H1 (cell line): ENCODE data around the gene SSR1. TPM values are rescaled to one million over a fixed set of nuclear protein-coding genes. Genes with fewer than 3 reads are reported as not detected.

Experiments used
- CTCF ChIA-PET: fragments of 300-600 bp; sonication (Branson Sonifier 250); formaldehyde crosslinking; loops from one replicate; lab custom pipeline; 2021; ENCODE audit not compliant: partially characterized antibody; lab: Charles Lee
- POLR2A ChIA-PET: fragments of 300-600 bp; sonication (Branson Sonifier 250); formaldehyde crosslinking; loops from one replicate; lab custom pipeline; 2021; ENCODE audit warnings: inconsistent platforms; ENCODE audit not compliant: partially characterized antibody; lab: Charles Lee
- DNase-seq, 2 experiments: peaks; one replicate each; pipeline versions ENCODE4 v3.0.0 to v3.0.0-alpha.2; 2010 to 2022; ENCODE audit warnings: low spot score in 2 of 2, low read depth in 1 of 2, mixed read lengths in 1 of 2
- FAIRE-seq: peaks from 2 replicates; lab custom pipeline; 2011; peaks lifted over from hg19 to GRCh38; lab: Jason Lieb, UNC
- H2AFZ ChIP-seq: 2 replicates; pipeline ENCODE4 v1.8.1; 2012; ENCODE audit warnings: low read length, inconsistent platforms
- H2AK5ac ChIP-seq: 2 replicates; pipeline ENCODE4 v1.6.1; 2013; ENCODE audit warnings: low read depth, low read length
- H2BK120ac ChIP-seq: replicated peaks from 2 replicates; pipeline ENCODE3; 2013; ENCODE audit warnings: low read depth, low read length, inconsistent platforms
- H2BK12ac ChIP-seq: 2 replicates; pipeline ENCODE4 v1.6.1; 2013; ENCODE audit warnings: low read depth, low read length
- H2BK15ac ChIP-seq: 2 replicates; pipeline ENCODE4 v1.6.1; 2013; ENCODE audit warnings: low read length
- H2BK20ac ChIP-seq: 2 replicates; pipeline ENCODE4 v1.6.1; 2013; ENCODE audit warnings: low read length
- H2BK5ac ChIP-seq: 2 replicates; pipeline ENCODE4 v1.6.1; 2013; ENCODE audit warnings: low read depth, low read length
- H3K14ac ChIP-seq: 2 replicates; pipeline ENCODE4 v1.6.1; 2013; ENCODE audit warnings: inconsistent platforms; ENCODE audit not compliant: insufficient read length
- H3K18ac ChIP-seq: 2 replicates; pipeline ENCODE4 v1.6.1; 2013; ENCODE audit warnings: low read length; ENCODE audit errors: extremely low read depth
- H3K23ac ChIP-seq: 2 replicates; pipeline ENCODE4 v1.6.1; 2013; ENCODE audit warnings: inconsistent platforms; ENCODE audit not compliant: insufficient read length
- H3K23me2 ChIP-seq: 2 replicates; pipeline ENCODE4 v1.6.1; 2013; ENCODE audit warnings: low read depth, low read length
- H3K27ac ChIP-seq: 2 replicates; pipeline ENCODE4 v1.6.1; 2011; ENCODE audit warnings: low read depth, low read length, inconsistent platforms
- H3K27me3 ChIP-seq, 4 experiments: replicated peaks in 1 of 4; 1 replicate in 1 of 4; 2 replicates in 3 of 4; pipeline versions ENCODE4 v1.6.1 to v1.8.1; 2011 to 2013; ENCODE audit warnings: low read length in 3 of 4, mild to moderate bottlenecking in 3 of 4, inconsistent platforms in 2 of 4, mixed read lengths in 2 of 4, moderate library complexity in 1 of 4; ENCODE audit not compliant: control insufficient read depth in 3 of 4, insufficient read depth in 3 of 4; ENCODE audit errors: extremely low read depth in 1 of 4
- H3K36me3 ChIP-seq, 4 experiments: 2 replicates each; pipeline versions ENCODE4 v1.6.1 to v1.8.1; 2011 to 2013; ENCODE audit warnings: mild to moderate bottlenecking in 4 of 4, low read length in 3 of 4, moderate library complexity in 2 of 4, control low read depth in 1 of 4, inconsistent platforms in 1 of 4; ENCODE audit not compliant: insufficient read depth in 4 of 4, control insufficient read depth in 2 of 4
- H3K4ac ChIP-seq: replicated peaks from 2 replicates; pipeline ENCODE3; 2013; ENCODE audit warnings: low read length, low read depth, mixed read lengths, inconsistent platforms; ENCODE audit not compliant: insufficient read length
- H3K4me1 ChIP-seq, 4 experiments: replicated peaks in 1 of 4; 1 replicate in 1 of 4; 2 replicates in 3 of 4; pipeline versions ENCODE4 v1.6.1 to v1.8.1; 2011 to 2013; ENCODE audit warnings: low read length in 3 of 4, inconsistent platforms in 2 of 4, mixed read lengths in 1 of 4; ENCODE audit not compliant: insufficient read depth in 4 of 4, control insufficient read depth in 3 of 4
- H3K4me2 ChIP-seq, 2 experiments: 2 replicates each; pipeline versions ENCODE4 v1.6.1 to v1.8.1; 2011 to 2013; ENCODE audit warnings: low read depth in 2 of 2, low read length in 2 of 2, control low read depth in 1 of 2, inconsistent platforms in 1 of 2, mild to moderate bottlenecking in 1 of 2; ENCODE audit not compliant: insufficient read depth in 1 of 2
- H3K4me3 ChIP-seq, 4 experiments: fragments of 200-600, 300-600 bp in 1 of 4; sonication (generic), shearing (Covaris generic), sonication (Bioruptor Twin) in 1 of 4; 2 replicates each; pipeline versions ENCODE4 v1.5.1 to v1.8.1; 2011 to 2016; ENCODE audit warnings: low read length in 4 of 4, low read depth in 3 of 4, control low read depth in 2 of 4, inconsistent platforms in 2 of 4, mild to moderate bottlenecking in 2 of 4, mixed read lengths in 1 of 4, moderate library complexity in 1 of 4; ENCODE audit not compliant: insufficient read depth in 2 of 4; ENCODE audit errors: extremely low read depth in 1 of 4
- H3K56ac ChIP-seq: replicated peaks from 2 replicates; pipeline ENCODE3; 2013; ENCODE audit warnings: low read depth, mild to moderate bottlenecking, mixed read lengths, low read length, inconsistent platforms; ENCODE audit not compliant: insufficient read length
- H3K79me1 ChIP-seq: 2 replicates; pipeline ENCODE4 v1.6.1; 2013; ENCODE audit warnings: low read depth, low read length, control low read depth
- H3K79me2 ChIP-seq, 2 experiments: 2 replicates each; pipeline versions ENCODE4 v1.6.1 to v1.8.1; 2012 to 2013; ENCODE audit warnings: low read length in 2 of 2, mild to moderate bottlenecking in 2 of 2, inconsistent platforms in 1 of 2; ENCODE audit not compliant: insufficient read depth in 2 of 2, control insufficient read depth in 1 of 2
- H3K9ac ChIP-seq, 4 experiments: replicated peaks in 1 of 4; 1 replicate in 1 of 4; 2 replicates in 3 of 4; pipeline versions ENCODE4 v1.6.1 to v1.8.1; 2011 to 2013; ENCODE audit warnings: low read depth in 3 of 4, low read length in 3 of 4, control low read depth in 2 of 4, mild to moderate bottlenecking in 2 of 4, moderate library complexity in 2 of 4, inconsistent platforms in 1 of 4; ENCODE audit errors: extremely low read depth in 1 of 4
- H3K9me3 ChIP-seq, 2 experiments: 2 replicates each; pipeline versions ENCODE4 v1.6.1 to v1.8.1; 2012 to 2013; ENCODE audit warnings: mild to moderate bottlenecking in 2 of 2, moderate library complexity in 2 of 2, control low read depth in 1 of 2, inconsistent platforms in 1 of 2, low read depth in 1 of 2, low read length in 1 of 2, mixed read lengths in 1 of 2; ENCODE audit not compliant: insufficient read depth in 2 of 2
- H4K20me1 ChIP-seq, 2 experiments: replicated peaks in 1 of 2; 2 replicates each; pipeline versions ENCODE3 to v1.8.1; 2011 to 2013; ENCODE audit warnings: inconsistent platforms in 2 of 2, low read length in 2 of 2, mild to moderate bottlenecking in 1 of 2; ENCODE audit not compliant: insufficient read depth in 2 of 2, control insufficient read depth in 1 of 2
- H4K5ac ChIP-seq: 2 replicates; pipeline ENCODE4 v1.6.1; 2013; ENCODE audit warnings: low read length, low read depth, mixed read lengths, inconsistent platforms; ENCODE audit not compliant: insufficient read length
- H4K8ac ChIP-seq: 2 replicates; pipeline ENCODE4 v1.8.0; 2013; ENCODE audit warnings: mild to moderate bottlenecking, moderate library complexity, low read length, inconsistent platforms; ENCODE audit not compliant: insufficient read depth; ENCODE audit errors: extremely low read depth
- H4K91ac ChIP-seq: replicated peaks from 2 replicates; pipeline ENCODE3; 2013; ENCODE audit warnings: low read length, mixed read lengths, inconsistent platforms; ENCODE audit not compliant: insufficient read length
- ATF2 ChIP-seq: IDR thresholded peaks from 2 replicates; pipeline ENCODE4 v1.6.1; 2012; ENCODE audit warnings: low read length, inconsistent platforms
- BCL11A ChIP-seq, 2 experiments: IDR thresholded peaks; one replicate each; pipeline ENCODE4 v1.6.1; 2011; ENCODE audit warnings: low read depth in 2 of 2, low read length in 2 of 2, mild to moderate bottlenecking in 2 of 2
- CBX5 ChIP-seq: fragments of 300-800, 300-1000 bp; sonication (generic); IDR thresholded peaks from 2 replicates; pipeline ENCODE4 v1.7.1; 2016; ENCODE audit warnings: antibody characterized with exemption, low read length, low read depth
- CHD2 ChIP-seq: IDR thresholded peaks from 2 replicates; pipeline ENCODE4 v1.6.1; 2012; ENCODE audit warnings: low read length, improper control_type of control experiment
- CREB1 ChIP-seq: IDR thresholded peaks from 2 replicates; pipeline ENCODE4 v1.6.1; 2012; ENCODE audit warnings: inconsistent platforms
- HDAC2 ChIP-seq, 2 experiments: fragments of 300-600 bp in 1 of 2; sonication (generic) in 1 of 2; IDR thresholded peaks; 2 replicates each; pipeline ENCODE4 v1.6.1; 2011 to 2012; ENCODE audit warnings: low read depth in 2 of 2, low read length in 2 of 2, mild to moderate bottlenecking in 2 of 2, moderate library complexity in 2 of 2, borderline replicate concordance in 1 of 2, inconsistent platforms in 1 of 2
- SIN3A ChIP-seq, 2 experiments: IDR thresholded peaks in 1 of 2; conservative IDR thresholded peaks in 1 of 2; 2 replicates each; pipeline ENCODE4 v1.6.1; 2011 to 2012; ENCODE audit warnings: low read length in 2 of 2, improper control_type of control experiment in 1 of 2, low read depth in 1 of 2, mild to moderate bottlenecking in 1 of 2
- SIRT6 ChIP-seq: IDR thresholded peaks from one replicate; pipeline ENCODE4 v1.7.1; 2012; ENCODE audit warnings: low read length, inconsistent platforms
- TAF7 ChIP-seq: optimal IDR thresholded peaks from 2 replicates; pipeline ENCODE3; 2011; ENCODE audit warnings: low read depth, mild to moderate bottlenecking, inconsistent platforms, low read length, moderate library complexity, borderline replicate concordance
- WGBS, 2 experiments: shearing (Covaris generic) in 1 of 2; methylation state at CpG; one replicate each; pipeline versions ENCODE4 v1.1.6 to v1.1.7; 2013 to 2015; ENCODE audit warnings: low lambda C conversion rate in 2 of 2, mixed read lengths in 2 of 2, inconsistent platforms in 1 of 2, low coverage in 1 of 2, missing lambda C conversion rate in 1 of 2; ENCODE audit not compliant: insufficient replicate concordance in 2 of 2, insufficient coverage in 1 of 2, insufficient read length in 1 of 2; ENCODE audit errors: extremely low coverage in 1 of 2, missing lambda C conversion rate in 1 of 2; 5-methylcytosine and 5-hydroxymethylcytosine counted together
- polyA plus RNA-seq, 7 experiments: library from polyadenylated mRNA; depleted of rRNA in 3 of 7; stranded (reverse) in 5 of 7; unstranded in 2 of 7; fragments of >200 nt in 5 of 7; fragments of 200-250 nt in 2 of 7; gene quantifications; 1 replicate in 5 of 7; 2 replicates in 1 of 7; 4 replicates in 1 of 7; pipeline versions ENCODE4 v1.2.1 to v1.2.3, GENCODE V29; 2011 to 2013; ENCODE audit warnings: missing spikeins in 2 of 7, mixed read lengths in 2 of 7
- total RNA-seq: library from RNA; stranded (reverse); fragmentation: NEBNext Ultra II Directional; extraction: Animal tissue kit (Norgen Biotek cat#: 25700); gene quantifications from 2 replicates; pipeline ENCODE4 v1.2.1, GENCODE V29; 2021
- TF ChIP-seq, protein P1 (sequence below), 3 experiments: IDR thresholded peaks; 1 replicate in 2 of 3; 2 replicates in 1 of 3; pipeline versions ENCODE4 v1.5.1 to v1.6.1; 2011; ENCODE audit warnings: low read length in 3 of 3, mild to moderate bottlenecking in 3 of 3, inconsistent platforms in 2 of 3, low read depth in 1 of 3, moderate library complexity in 1 of 3; ENCODE audit not compliant: insufficient read depth in 1 of 3; ENCODE audit errors: control extremely low read depth in 1 of 3

Gene SSR1
- total and polyA plus RNA-seq, 2 of the 8 experiments (the other 6 are each of a cell fraction or from before 2014, with no cell fraction given) = 26.6 to 117 TPM

DNA sequence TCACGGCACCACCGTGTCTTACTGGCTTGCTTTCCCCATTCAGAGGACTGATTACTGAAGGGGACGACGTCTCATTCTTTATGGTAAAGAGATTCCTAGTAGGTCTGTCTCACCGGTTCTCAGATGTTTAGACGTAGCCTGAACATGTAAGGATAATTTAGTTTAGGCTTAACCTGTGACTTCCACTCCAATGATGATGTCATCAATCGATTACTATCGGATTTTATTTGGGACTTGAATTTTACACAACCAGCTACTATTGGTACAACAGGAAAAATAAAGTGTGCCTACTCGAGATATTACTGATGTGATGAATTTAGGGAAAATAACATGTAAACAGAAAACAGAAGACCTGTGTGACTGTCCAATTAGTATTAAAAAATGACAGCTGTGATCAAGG, 4.5 kb upstream of the SSR1 start:
- Histone ChIP-seq H3K4ac (no peak overlapping the region), H2AK5ac (no peak overlapping the region), H3K9me3 (no peaks in the 10 kb centered on the region), H3K4me1 (no peaks in the 10 kb centered on the region; a peak in 1 of 7 replicates), H3K79me2 (no peaks in the 10 kb centered on the region), H3K27me3 (no peaks in the 10 kb centered on the region), H3K56ac (no peak overlapping the region), H3K36me3 (no peaks in the 10 kb centered on the region), H3K4me3 (no peak overlapping the region), H4K20me1 (no peaks in the 10 kb centered on the region), H2AFZ (no peak overlapping the region), H4K91ac (no peak overlapping the region), H2BK15ac (no peak overlapping the region), H4K5ac (no peak overlapping the region), H3K14ac (no peak overlapping the region), H4K8ac (no peak overlapping the region), H2BK12ac (no peak overlapping the region), H2BK5ac (no peak overlapping the region), H3K18ac (no peak overlapping the region), H2BK20ac (no peak overlapping the region), H3K9ac (no peak overlapping the region), H3K79me1 (no peaks in the 10 kb centered on the region), H2BK120ac (no peak overlapping the region), H3K23ac (no peak overlapping the region), H3K23me2 (no peaks in the 10 kb centered on the region), H3K27ac (no peak overlapping the region), H3K4me2 (no peak overlapping the region)
- CTCF ChIA-PET = interaction anchor here (0.8 to 3.3 kb wide), 5 partner anchors 15 to 70 kb away, joined by 3 to 28 read pairs (median 3); no protein-coding TSS in a partner anchor
- POLR2A ChIA-PET = no interaction called here
- WGBS, 2 experiments = 94% methylated on average over 9 of the region's 9 CpGs; no CpG with 5 or more reads in 1 of the 2 experiments
- DNase-seq (no peak), FAIRE-seq (no peak)
- TF ChIP-seq TAF7 = no peak
- TF ChIP-seq CHD2 = no peak
- no peak for TF ChIP-seq SIRT6
- no peak for TF ChIP-seq BCL11A (IDR thresholded peaks at IDR 0.05; ENCODE audit: low read depth in 2 of 2, low read length in 2 of 2)
- no peak for TF ChIP-seq CREB1
- TF ChIP-seq SIN3A (conservative IDR thresholded peaks at IDR 0.05 in 1 of 2, IDR thresholded peaks at IDR 0.05 in 1 of 2; ENCODE audit: low read depth in 1 of 2, low read length in 2 of 2) = no peak
- no peak for TF ChIP-seq ATF2
- TF ChIP-seq, protein P1, sequence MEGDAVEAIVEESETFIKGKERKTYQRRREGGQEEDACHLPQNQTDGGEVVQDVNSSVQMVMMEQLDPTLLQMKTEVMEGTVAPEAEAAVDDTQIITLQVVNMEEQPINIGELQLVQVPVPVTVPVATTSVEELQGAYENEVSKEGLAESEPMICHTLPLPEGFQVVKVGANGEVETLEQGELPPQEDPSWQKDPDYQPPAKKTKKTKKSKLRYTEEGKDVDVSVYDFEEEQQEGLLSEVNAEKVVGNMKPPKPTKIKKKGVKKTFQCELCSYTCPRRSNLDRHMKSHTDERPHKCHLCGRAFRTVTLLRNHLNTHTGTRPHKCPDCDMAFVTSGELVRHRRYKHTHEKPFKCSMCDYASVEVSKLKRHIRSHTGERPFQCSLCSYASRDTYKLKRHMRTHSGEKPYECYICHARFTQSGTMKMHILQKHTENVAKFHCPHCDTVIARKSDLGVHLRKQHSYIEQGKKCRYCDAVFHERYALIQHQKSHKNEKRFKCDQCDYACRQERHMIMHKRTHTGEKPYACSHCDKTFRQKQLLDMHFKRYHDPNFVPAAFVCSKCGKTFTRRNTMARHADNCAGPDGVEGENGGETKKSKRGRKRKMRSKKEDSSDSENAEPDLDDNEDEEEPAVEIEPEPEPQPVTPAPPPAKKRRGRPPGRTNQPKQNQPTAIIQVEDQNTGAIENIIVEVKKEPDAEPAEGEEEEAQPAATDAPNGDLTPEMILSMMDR (IDR thresholded peaks at IDR 0.05; ENCODE audit: control extremely low read depth in 1 of 3, insufficient read depth in 1 of 3, low read depth in 1 of 3, low read length in 3 of 3) = no peak
- no peak for TF ChIP-seq HDAC2 (IDR thresholded peaks at IDR 0.05; ENCODE audit: borderline replicate concordance in 1 of 2, low read depth in 2 of 2, low read length in 2 of 2)
- TF ChIP-seq CBX5 = no peak
